Ishikawa (cell line): ENCODE results near the gene TSPAN15.

ENCODE experiments used
- CEBPB ChIP-seq: IDR thresholded peaks from 2 replicates; pipeline ENCODE4 v1.6.1; 2012
- CREB1 ChIP-seq: IDR thresholded peaks from 2 replicates; pipeline ENCODE4 v1.6.1; 2012; ENCODE audit warnings: low read depth
- EGR1 ChIP-seq: IDR thresholded peaks from 2 replicates; pipeline ENCODE4 v1.6.1; 2012
- EP300 ChIP-seq: IDR thresholded peaks from 2 replicates; pipeline ENCODE4 v1.6.1; 2012; ENCODE audit warnings: borderline replicate concordance
- FOXM1 ChIP-seq: IDR thresholded peaks from 2 replicates; pipeline ENCODE4 v1.6.1; 2012; ENCODE audit warnings: low read depth, borderline replicate concordance
- NFIC ChIP-seq: IDR thresholded peaks from 2 replicates; pipeline ENCODE4 v1.6.1; 2012
- RAD21 ChIP-seq: IDR thresholded peaks from 2 replicates; pipeline ENCODE4 v1.6.1; 2012; ENCODE audit warnings: low read depth
- TAF1 ChIP-seq: IDR thresholded peaks from 2 replicates; pipeline ENCODE4 v1.6.1; 2012; ENCODE audit warnings: low read depth, mild to moderate bottlenecking
- TCF12 ChIP-seq: IDR thresholded peaks from 2 replicates; pipeline ENCODE4 v1.6.1; 2012; ENCODE audit warnings: low read depth
- TEAD4 ChIP-seq: IDR thresholded peaks from 2 replicates; pipeline ENCODE4 v1.6.1; 2012
- YY1 ChIP-seq: IDR thresholded peaks from 2 replicates; pipeline ENCODE4 v1.6.1; 2012; ENCODE audit warnings: low read depth
- ZBTB7A ChIP-seq: IDR thresholded peaks from 2 replicates; pipeline ENCODE4 v1.6.1; 2012; ENCODE audit warnings: low read depth
- TF ChIP-seq, protein P1 (sequence below): IDR thresholded peaks from 2 replicates; pipeline ENCODE4 v1.6.1; 2012; ENCODE audit warnings: low read depth, mild to moderate bottlenecking
- TF ChIP-seq, protein P2 (sequence below): IDR thresholded peaks from 2 replicates; pipeline ENCODE4 v1.6.1; 2012
- TF ChIP-seq, protein P3 (sequence below): IDR thresholded peaks from 2 replicates; pipeline ENCODE4 v1.6.1; 2012

The TSPAN15 gene

DNA sequence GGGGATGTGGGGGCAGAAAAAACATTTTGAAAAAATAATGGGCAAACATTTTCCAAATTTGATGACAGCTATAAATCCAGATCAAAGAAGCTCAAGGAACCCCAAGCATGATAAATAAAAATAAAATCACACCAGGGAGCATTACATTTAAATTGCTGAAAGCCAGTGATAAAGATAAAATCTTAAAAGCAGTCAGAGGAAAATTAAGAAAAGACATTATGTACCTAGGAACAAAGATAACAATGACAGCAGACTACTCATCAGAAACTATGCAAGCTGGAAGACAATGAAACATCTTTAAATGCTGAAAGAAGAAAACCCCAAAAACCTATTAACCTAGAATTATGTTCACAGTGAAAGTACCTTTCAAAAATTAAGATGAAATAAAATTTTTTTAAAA is 98.7 kb downstream of the TSPAN15 start:
- no peak for TF ChIP-seq RAD21
- no peak for TF ChIP-seq TCF12
- no peak for TF ChIP-seq TEAD4
- TF ChIP-seq, protein P1, sequence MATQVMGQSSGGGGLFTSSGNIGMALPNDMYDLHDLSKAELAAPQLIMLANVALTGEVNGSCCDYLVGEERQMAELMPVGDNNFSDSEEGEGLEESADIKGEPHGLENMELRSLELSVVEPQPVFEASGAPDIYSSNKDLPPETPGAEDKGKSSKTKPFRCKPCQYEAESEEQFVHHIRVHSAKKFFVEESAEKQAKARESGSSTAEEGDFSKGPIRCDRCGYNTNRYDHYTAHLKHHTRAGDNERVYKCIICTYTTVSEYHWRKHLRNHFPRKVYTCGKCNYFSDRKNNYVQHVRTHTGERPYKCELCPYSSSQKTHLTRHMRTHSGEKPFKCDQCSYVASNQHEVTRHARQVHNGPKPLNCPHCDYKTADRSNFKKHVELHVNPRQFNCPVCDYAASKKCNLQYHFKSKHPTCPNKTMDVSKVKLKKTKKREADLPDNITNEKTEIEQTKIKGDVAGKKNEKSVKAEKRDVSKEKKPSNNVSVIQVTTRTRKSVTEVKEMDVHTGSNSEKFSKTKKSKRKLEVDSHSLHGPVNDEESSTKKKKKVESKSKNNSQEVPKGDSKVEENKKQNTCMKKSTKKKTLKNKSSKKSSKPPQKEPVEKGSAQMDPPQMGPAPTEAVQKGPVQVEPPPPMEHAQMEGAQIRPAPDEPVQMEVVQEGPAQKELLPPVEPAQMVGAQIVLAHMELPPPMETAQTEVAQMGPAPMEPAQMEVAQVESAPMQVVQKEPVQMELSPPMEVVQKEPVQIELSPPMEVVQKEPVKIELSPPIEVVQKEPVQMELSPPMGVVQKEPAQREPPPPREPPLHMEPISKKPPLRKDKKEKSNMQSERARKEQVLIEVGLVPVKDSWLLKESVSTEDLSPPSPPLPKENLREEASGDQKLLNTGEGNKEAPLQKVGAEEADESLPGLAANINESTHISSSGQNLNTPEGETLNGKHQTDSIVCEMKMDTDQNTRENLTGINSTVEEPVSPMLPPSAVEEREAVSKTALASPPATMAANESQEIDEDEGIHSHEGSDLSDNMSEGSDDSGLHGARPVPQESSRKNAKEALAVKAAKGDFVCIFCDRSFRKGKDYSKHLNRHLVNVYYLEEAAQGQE, result no peak
- no peak for TF ChIP-seq EGR1
- TF ChIP-seq FOXM1, result no peak
- TF ChIP-seq NFIC, result no peak
- TF ChIP-seq YY1, result no peak
- no peak for TF ChIP-seq CEBPB
- TF ChIP-seq EP300, result no peak
- TF ChIP-seq, protein P2, sequence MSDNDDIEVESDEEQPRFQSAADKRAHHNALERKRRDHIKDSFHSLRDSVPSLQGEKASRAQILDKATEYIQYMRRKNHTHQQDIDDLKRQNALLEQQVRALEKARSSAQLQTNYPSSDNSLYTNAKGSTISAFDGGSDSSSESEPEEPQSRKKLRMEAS, result no peak
- TF ChIP-seq, protein P3, sequence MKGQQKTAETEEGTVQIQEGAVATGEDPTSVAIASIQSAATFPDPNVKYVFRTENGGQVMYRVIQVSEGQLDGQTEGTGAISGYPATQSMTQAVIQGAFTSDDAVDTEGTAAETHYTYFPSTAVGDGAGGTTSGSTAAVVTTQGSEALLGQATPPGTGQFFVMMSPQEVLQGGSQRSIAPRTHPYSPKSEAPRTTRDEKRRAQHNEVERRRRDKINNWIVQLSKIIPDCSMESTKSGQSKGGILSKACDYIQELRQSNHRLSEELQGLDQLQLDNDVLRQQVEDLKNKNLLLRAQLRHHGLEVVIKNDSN, result no peak
- no peak for TF ChIP-seq ZBTB7A
- TF ChIP-seq TAF1, result no peak

DNA sequence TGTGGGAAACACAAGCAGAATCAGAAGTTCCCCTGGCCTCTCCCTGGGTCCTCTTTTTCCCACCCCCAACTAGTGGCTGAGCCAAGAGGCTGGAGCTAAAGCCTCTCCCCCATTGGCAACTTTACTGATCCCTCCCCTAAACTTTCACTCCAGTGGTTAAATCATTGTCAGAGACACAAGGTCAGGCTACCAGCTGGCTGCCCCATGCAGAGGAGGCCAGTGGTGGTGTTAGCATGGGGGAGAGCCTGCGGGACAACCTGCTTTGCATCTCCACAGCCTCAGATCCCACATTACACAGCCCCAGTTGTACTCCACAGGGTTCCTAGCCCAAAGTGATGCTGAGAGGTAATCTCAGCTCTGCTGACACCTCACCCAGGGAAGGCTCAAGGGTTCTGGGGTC is 101.0 kb downstream of the TSPAN15 start:
- TF ChIP-seq, protein P1, result no peak
- TF ChIP-seq FOXM1, result no peak
- no peak for TF ChIP-seq NFIC
- TF ChIP-seq, protein P2, result no peak
- no peak for TF ChIP-seq RAD21
- TF ChIP-seq, protein P3, result no peak
- no peak for TF ChIP-seq TCF12
- TF ChIP-seq CEBPB, result no peak
- no peak for TF ChIP-seq ZBTB7A
- no peak for TF ChIP-seq YY1
- no peak for TF ChIP-seq TAF1

DNA sequence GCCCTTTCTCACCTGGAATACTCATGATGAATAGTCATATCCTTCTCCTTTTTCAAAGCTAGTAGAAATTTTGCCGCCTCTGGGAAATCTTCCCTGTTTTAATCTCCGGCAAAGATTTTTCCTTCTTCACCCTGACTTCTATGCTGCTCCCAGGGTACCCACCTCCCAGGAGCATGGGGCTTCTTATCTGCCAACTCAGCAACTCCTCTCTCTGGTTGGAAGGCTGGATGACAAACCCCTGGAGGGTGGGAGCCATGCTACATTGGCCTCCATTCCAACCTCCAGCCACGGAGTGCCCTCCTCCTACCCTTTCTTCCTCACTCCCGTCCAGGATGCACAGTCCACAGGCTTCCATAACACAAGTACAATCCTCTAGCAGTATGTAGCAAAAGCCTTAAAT is 102.1 kb downstream of the TSPAN15 start:
- TF ChIP-seq, protein P1, result no peak
- TF ChIP-seq RAD21 (no peak), TAF1 (no peak), YY1 (no peak), CREB1 (no peak), TCF12 (no peak), NFIC (no peak), FOXM1 (no peak), ZBTB7A (no peak), EGR1 (no peak), CEBPB (no peak), TEAD4 (no peak)
- TF ChIP-seq, protein P3, result no peak
- TF ChIP-seq, protein P2, result no peak

DNA sequence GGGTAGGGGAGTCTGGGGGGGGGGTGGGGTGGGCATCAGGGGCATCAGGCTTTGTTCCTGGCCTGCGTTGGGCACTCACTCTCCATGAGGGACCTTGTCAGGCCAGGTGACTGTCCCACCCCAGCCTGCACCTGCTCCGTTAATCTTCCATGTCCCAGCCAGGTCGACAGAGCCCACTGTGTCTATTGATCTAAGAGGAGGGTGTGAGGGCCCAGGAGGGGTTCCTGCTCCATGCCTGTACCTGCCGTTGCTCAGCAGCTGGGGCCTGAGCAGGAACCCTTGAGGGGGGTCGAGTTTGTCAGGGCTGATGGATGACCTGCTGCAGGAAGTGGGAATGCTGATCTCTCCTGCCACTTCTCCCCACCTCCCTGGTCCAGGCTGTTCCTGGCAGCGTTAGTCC is 103.3 kb downstream of the TSPAN15 start:
- TF ChIP-seq, protein P2, result no peak
- no peak for TF ChIP-seq EGR1
- TF ChIP-seq, protein P1, result no peak
- no peak for TF ChIP-seq TCF12
- no peak for TF ChIP-seq CREB1
- no peak for TF ChIP-seq ZBTB7A
- TF ChIP-seq NFIC, result no peak
- no peak for TF ChIP-seq YY1
- TF ChIP-seq TAF1, result no peak
- TF ChIP-seq TEAD4, result no peak
- no peak for TF ChIP-seq CEBPB
- no peak for TF ChIP-seq FOXM1
- TF ChIP-seq RAD21, result no peak
- no peak for TF ChIP-seq EP300
- TF ChIP-seq, protein P3, result no peak
